GM19468 (cell line): ENCODE results near the gene TRIM62.
"Not testable (repeated sequence)": the region's sequence is repeated elsewhere in the genome, so short reads cannot be mapped to it uniquely, and the experiment has no call there.

Source experiments
- ATAC-seq: cut with Tn5 transposase; IDR thresholded peaks from one replicate; pipeline ENCODE4 v1.9.1; 2021; ENCODE audit warnings: mild to moderate bottlenecking, moderate library complexity, moderate number of reproducible peaks; ENCODE audit not compliant: unreplicated experiment; ENCODE audit errors: extremely low read depth

The TRIM62 gene

DNA sequence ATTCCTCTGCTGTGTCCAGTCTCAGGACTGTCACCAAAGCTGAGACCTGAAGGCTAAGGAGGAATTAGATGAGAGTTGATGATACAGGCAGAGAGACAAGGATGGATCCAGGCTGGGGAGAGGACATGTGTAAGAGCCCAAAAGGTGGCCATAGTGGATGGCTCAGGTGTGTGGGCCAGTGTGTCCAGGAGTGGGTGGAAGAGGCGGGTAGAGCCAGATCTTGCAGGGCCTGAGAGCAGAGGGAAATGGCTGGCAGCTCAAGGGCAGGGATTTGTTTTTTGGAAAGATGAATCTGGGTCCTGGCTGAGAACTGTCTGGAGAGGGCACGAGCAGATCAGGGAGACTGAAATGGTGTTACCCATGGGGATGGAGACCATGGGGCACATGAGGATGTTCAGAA is 62.8 kb downstream of the TRIM62 start:
- no peak for ATAC-seq

DNA sequence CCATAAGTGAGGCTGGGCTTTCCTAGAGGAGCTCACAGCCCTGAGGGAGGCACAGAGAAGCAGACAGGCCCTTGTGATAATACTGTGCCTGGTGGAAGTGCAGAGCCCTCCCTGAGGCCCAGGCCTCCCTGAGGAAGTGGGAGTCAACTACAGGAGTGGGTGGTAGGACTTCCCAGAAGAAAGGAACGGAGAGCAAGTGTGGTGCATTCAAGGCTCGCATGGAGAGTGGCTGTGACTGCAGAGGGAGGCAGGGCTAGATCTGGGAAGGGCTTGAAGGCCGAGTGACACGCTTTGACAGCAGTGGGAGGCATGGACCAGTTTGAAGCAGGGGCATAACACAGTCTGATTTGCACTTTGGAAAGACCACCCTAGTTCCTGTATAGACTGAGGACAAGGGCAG is 63.6 kb downstream of the TRIM62 start:
- ATAC-seq = no peak

DNA sequence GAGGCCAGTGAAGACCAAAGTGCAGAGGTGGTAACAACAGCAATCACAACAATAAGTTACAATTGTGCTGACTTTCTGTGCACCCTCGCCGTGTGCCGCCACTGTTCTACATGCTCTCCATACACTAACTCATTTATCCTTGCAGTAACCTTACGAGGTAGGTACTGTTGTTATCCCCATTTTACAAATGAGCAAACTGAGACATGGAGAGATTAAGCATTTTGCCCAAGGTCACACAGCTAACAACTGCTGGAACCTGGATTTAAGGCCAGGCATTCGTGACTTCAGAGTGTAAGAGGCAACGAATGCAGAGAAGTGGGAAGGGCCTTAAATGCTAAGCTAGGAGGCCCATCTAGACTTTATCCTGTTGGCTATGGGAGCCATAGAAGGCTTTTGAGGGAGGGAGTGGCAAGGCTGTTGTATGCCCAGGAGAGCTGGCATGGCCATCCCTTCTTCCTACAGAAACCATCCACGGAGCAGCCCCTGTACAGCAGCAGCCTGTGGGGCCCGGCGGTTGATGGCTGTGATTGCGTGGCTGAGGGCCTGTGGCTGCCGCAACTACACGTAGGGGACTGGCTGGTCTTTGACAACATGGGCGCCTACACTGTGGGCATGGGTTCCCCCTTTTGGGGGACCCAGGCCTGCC is 64.3 kb downstream of the TRIM62 start:
- no peak for ATAC-seq

DNA sequence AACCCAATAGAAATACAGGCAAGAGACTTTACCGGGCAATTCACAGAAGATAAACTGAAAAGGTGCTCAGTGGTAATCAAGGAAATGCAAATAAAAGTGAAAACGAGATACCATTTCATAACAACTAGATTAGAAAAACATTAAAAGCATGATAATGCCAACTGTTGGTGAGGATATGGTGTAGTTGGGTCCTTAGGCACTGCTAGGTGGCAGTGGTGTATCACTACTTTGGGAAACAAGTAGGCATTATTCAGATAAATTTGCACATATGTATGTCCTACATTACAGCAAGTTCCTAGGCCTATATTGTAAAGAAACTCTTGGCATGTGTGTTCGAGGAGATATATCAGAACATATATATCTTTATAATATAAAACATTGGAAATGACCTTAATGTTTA is 69.9 kb downstream of the TRIM62 start:
- ATAC-seq = no peak

DNA sequence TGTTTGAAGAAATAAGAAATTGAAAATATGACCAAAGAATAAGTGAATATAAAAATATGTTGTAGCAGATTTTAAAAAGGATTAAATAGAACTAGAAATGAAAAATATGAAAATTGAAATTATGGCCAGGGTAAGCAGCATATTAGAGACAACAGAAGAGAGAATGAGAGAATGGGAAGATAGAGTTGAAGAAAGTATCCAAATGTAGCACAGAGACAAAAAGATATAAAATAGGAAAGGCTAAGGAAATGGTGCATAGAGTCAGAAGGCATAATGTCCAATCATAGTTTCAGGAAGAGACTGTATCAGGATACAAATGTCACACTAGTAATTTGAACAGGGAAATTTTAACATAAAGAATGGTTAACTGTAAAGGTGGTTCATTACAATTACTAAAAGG is 71.4 kb downstream of the TRIM62 start:
- ATAC-seq = no peak

DNA sequence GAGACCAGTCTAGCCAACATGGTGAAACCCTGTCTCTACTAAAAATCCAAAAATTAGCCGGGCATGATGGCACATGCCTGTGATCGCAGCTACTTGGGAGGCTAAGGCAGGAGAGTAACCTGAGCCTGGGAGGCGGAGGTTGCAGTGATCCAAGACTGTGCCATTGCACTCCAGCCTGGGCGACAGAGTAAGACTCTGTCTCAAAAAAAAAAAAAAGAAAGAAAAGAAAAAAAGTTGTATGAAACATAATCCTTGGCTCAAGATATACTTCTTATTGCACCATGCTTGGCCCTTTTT is 81.8 kb downstream of the TRIM62 start:
- not testable (repeated sequence) for ATAC-seq

DNA sequence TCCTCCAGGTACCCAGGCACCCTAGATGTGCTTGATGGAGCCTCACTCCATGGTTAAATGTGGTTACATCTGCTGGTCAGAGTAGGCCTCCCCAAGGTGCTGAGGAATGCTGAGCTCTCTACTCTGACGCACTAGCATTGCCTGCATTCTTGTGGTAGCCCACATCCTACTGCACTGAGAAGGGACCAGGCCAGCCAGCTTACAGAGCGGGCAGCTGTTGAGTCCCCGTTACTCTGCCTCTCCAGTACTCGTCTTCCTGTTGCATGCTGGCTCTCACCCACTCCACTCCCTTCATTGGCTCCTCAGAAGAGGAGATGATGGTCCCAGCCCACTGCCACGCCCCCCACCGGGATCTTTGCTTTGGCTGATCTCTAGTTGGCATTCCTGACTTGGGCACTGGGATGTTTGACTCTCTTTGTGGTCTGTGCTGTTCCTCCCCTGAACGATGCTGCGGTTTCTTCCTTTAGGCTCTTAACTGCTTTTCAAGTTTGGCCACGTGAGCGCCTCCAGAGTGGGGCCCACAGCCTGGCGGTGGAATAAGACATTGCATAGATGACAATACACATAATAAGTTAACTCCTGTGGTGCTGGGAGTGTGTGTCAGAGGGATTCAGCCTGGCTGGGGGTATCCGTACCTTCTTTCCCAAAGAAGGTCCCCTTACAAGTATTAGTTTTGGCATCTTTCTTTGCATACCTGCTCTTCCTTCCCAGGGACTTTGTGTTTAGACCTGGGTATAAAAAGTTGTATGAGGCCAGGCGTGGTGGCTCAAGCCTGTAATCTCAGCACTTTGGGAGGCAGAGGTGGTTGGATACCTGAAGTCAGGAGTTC is 82.3 kb downstream of the TRIM62 start:
- ATAC-seq = no peak

DNA sequence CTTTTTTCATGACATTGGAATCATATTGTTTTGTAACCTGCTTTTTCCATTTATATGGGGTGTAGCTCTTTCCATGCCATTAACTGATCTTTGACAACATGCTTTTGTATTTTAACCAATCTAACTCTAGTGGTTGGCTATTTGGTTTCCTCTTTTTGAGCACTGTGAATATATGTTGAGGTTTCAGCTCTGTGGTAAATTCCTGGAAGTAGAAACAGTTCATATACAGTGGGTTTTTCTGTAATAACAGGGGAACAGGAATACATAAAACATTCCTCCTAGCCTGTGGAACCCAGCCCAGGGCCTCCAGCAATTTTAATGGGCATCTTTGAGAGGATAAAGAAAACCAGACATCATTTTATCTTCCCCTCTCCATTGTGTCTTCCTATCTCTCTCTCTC is 83.5 kb downstream of the TRIM62 start:
- no peak for ATAC-seq

DNA sequence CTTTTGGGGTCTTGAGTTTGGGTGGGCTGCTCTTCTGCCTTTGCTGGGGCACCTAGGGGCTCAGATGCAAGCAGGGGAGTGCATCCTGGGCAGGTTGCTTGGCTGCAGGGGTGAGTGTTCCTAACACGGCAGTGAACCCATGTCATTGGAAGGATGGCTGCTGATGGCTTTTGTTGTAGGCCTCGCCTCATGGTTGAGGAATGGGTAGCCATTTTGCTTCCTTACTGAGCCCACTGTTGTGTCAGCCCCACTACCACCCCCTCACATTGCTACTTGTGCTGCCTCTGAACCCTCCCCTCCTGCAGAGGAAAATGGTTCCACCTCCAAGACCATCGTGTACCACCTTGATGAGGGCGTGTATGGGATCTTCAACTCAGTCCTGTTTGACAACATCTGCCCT is 84.1 kb downstream of the TRIM62 start:
- ATAC-seq = no peak

DNA sequence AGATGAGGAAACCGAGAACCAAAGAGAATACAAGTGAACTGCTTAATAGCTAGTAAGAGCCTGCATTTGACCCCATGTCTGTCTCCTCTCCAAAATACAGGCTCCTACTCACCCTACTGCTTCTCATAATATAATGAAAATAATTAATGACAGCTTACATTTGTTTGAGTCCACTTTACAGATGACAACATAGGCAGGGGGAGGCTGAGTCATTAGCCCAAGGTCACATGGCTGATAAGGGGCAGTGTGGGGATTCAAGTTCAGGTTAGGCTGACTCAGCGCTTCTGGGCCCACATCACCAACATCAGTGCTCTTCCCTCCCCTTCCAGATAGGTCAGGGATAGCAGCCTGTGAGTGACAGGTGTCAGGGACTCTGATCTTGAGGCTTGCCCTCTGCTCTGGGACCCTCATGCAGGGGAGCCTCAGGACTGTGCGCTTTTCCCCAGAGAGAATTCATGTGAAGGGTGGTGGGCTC is 84.7 kb downstream of the TRIM62 start:
- ATAC-seq = no peak

DNA sequence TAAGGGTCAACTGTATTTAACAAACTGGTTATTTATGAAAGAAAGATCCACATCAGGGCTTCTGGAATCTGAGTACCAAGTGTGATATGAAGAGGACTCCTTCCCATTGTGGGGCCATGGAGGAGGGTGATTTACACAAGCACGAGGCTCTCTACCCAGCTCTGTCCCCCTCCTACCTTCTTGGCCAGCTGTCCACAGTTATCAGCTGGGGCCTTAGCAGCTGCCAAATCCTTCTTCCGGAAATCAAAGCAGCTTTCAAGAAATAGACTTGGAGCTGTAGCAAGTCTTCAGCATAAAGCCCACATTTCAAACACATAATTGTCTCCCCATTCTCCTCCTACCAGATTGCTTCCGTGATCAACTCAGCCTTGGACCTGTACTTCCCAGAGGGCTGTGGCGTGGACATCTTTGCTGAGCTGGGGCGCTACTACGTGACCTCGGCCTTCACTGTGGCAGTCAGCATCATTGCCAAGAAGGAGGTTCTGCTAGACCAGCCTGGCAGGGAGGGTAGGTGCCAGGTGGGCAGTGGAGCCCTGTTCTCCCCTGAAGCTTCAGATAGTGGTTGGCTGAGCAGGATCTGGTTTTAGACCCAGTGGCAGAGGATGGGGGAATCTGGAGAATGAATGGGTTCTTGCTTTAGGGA is 85.4 kb downstream of the TRIM62 start:
- ATAC-seq = no peak
